Measurements from ENCODE around the gene GALE. TPM values are rescaled to one million over a fixed set of nuclear protein-coding genes. Genes with fewer than 3 reads are reported as not detected.

Gene GALE
- total and polyA plus RNA-seq, 2 of the 13 experiments (the other 11 are each of a cell fraction or from before 2014, with no cell fraction given) = 85.2 to 88.4 TPM

GRCh38 chr1:23772854-23773242 is 27.7 kb downstream of the GALE start:
- Histone ChIP-seq H3K4me2 (ENCODE audit: low read depth, low read length) (no peak overlapping the region), H3K9ac (ENCODE audit: insufficient read depth, low read depth, low read length) (no peak overlapping the region), H3K36me3 (replicated peaks in 1 of 2; ENCODE audit: control insufficient read depth in 1 of 2, insufficient read depth in 2 of 2, low read length in 2 of 2) (peaks cover 0 to 7% of the 10 kb centered on the region in 2 experiments; a peak in 2 of 5 replicates), H4K20me1 (ENCODE audit: insufficient read depth, low read length) (no peaks in the 10 kb centered on the region), H3K27ac (ENCODE audit: extremely low read length, insufficient read depth, low read length) (no peak overlapping the region), H3K9me3 (ENCODE audit: low read length) (no peaks in the 10 kb centered on the region), H3K4me3 (replicated peaks in 1 of 3; ENCODE audit: insufficient read depth in 1 of 3, low read depth in 2 of 3, low read length in 3 of 3) (no peak overlapping the region), H2AFZ (ENCODE audit: low read length) (no peak overlapping the region), H3K4me1 (ENCODE audit: insufficient read depth, low read length) (peaks cover 53% of the 10 kb centered on the region), H3K79me2 (ENCODE audit: insufficient read depth, low read length) (peaks cover 21% of the 10 kb centered on the region), H3K27me3 (ENCODE audit: control insufficient read depth in 1 of 2, insufficient read depth in 2 of 2, low read length in 2 of 2) (no peaks in the 10 kb centered on the region; a peak in 1 of 5 replicates)
- intact Hi-C loops (cut with micrococcal nuclease; ENCODE audit: unreplicated experiment) = loop anchor here (1.0 to 10.0 kb wide), 3 partner anchors 26 to 144 kb away; partner anchors contain the start of gene FUCA1
- DNase-seq (ENCODE audit: low spot score) (no peak), FAIRE-seq (no peak), ATAC-seq (no peak)
- ChIA-PET CTCF (ENCODE audit: low intra/inter-chr PET ratio, low total read pairs) (interaction anchor here (1.9 to 2.3 kb wide), 2 partner anchors 82 to 144 kb away, joined by 9 to 10 read pairs; no protein-coding TSS in a partner anchor), POLR2A (no interaction called here)
- WGBS (ENCODE audit: low lambda C conversion rate) = 87% methylated on average over 10 of the region's 10 CpGs
- in situ Hi-C loops (cut with HindIII; ENCODE audit: extremely low pct_ligation_motif_present, low pct_unique_long_range_greater_than_20kb) = no loop called here
- no peak for TF ChIP-seq ATF1 (CRISPR knock-in tag; IDR thresholded peaks at IDR 0.05)
- TF ChIP-seq ZNF605 (CRISPR knock-in tag; IDR thresholded peaks at IDR 0.05) = no peak
- no peak for TF ChIP-seq ZBTB7B (CRISPR knock-in tag; IDR thresholded peaks at IDR 0.05)
- no peak for TF ChIP-seq RBFOX2 (IDR thresholded peaks at IDR 0.05; ENCODE audit: low read depth, low read length)
- no peak for TF ChIP-seq ZNF788 (CRISPR knock-in tag; IDR thresholded peaks at IDR 0.05; ENCODE audit: borderline replicate concordance)
- TF ChIP-seq, protein P1, sequence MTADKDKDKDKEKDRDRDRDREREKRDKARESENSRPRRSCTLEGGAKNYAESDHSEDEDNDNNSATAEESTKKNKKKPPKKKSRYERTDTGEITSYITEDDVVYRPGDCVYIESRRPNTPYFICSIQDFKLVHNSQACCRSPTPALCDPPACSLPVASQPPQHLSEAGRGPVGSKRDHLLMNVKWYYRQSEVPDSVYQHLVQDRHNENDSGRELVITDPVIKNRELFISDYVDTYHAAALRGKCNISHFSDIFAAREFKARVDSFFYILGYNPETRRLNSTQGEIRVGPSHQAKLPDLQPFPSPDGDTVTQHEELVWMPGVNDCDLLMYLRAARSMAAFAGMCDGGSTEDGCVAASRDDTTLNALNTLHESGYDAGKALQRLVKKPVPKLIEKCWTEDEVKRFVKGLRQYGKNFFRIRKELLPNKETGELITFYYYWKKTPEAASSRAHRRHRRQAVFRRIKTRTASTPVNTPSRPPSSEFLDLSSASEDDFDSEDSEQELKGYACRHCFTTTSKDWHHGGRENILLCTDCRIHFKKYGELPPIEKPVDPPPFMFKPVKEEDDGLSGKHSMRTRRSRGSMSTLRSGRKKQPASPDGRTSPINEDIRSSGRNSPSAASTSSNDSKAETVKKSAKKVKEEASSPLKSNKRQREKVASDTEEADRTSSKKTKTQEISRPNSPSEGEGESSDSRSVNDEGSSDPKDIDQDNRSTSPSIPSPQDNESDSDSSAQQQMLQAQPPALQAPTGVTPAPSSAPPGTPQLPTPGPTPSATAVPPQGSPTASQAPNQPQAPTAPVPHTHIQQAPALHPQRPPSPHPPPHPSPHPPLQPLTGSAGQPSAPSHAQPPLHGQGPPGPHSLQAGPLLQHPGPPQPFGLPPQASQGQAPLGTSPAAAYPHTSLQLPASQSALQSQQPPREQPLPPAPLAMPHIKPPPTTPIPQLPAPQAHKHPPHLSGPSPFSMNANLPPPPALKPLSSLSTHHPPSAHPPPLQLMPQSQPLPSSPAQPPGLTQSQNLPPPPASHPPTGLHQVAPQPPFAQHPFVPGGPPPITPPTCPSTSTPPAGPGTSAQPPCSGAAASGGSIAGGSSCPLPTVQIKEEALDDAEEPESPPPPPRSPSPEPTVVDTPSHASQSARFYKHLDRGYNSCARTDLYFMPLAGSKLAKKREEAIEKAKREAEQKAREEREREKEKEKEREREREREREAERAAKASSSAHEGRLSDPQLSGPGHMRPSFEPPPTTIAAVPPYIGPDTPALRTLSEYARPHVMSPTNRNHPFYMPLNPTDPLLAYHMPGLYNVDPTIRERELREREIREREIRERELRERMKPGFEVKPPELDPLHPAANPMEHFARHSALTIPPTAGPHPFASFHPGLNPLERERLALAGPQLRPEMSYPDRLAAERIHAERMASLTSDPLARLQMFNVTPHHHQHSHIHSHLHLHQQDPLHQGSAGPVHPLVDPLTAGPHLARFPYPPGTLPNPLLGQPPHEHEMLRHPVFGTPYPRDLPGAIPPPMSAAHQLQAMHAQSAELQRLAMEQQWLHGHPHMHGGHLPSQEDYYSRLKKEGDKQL (CRISPR knock-in tag; IDR thresholded peaks at IDR 0.05; ENCODE audit: low read depth) = no peak
- no peak for TF ChIP-seq ZNF564 (CRISPR knock-in tag; IDR thresholded peaks at IDR 0.05)
- no peak for TF ChIP-seq MTA3 (CRISPR knock-in tag; IDR thresholded peaks at IDR 0.05)
- TF ChIP-seq ZNF766 (CRISPR knock-in tag; IDR thresholded peaks at IDR 0.05; ENCODE audit: borderline replicate concordance) = no peak
- TF ChIP-seq ZNF569 (CRISPR knock-in tag; IDR thresholded peaks at IDR 0.05; ENCODE audit: borderline replicate concordance) = no peak
- no peak for TF ChIP-seq IKZF4 (CRISPR knock-in tag; IDR thresholded peaks at IDR 0.05; ENCODE audit: borderline replicate concordance, low read depth, not compliant biosample characterization)
- TF ChIP-seq, protein P2, sequence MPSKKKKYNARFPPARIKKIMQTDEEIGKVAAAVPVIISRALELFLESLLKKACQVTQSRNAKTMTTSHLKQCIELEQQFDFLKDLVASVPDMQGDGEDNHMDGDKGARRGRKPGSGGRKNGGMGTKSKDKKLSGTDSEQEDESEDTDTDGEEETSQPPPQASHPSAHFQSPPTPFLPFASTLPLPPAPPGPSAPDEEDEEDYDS (CRISPR knock-in tag; IDR thresholded peaks at IDR 0.05) = no peak
- TF ChIP-seq CCDC6 (CRISPR knock-in tag; IDR thresholded peaks at IDR 0.05) = no peak
- TF ChIP-seq PHF20 (CRISPR knock-in tag; IDR thresholded peaks at IDR 0.05) = no peak
- TF ChIP-seq ZBTB20 (CRISPR knock-in tag; IDR thresholded peaks at IDR 0.05; ENCODE audit: borderline replicate concordance, low read depth) = no peak
- TF ChIP-seq FOXA3 (CRISPR knock-in tag; IDR thresholded peaks at IDR 0.05) = no peak
- no peak for TF ChIP-seq SIN3A (IDR thresholded peaks at IDR 0.05; ENCODE audit: borderline replicate concordance, low read depth, low read length)
- no peak for TF ChIP-seq KDM3A (CRISPR knock-in tag; IDR thresholded peaks at IDR 0.05; ENCODE audit: low read depth)
- TF ChIP-seq ZBTB14 (CRISPR knock-in tag; IDR thresholded peaks at IDR 0.05) = no peak
- no TSS peak for BruUV-seq (replicated peaks)
